K562 (cell line): ENCODE data around the gene GALNT18. TPM values are rescaled to one million over a fixed set of nuclear protein-coding genes. Genes with fewer than 3 reads are reported as not detected.

Experiments used
- ATAC-seq: fragments of 200-7000 bp; cut with Tn5 transposase; 3 replicates; pipeline ENCODE4 v1.9.1; 2020; ENCODE audit warnings: moderate library complexity
- BruUV-seq: library from RNA; stranded (reverse); fragments of 400-500 nt; replicated peaks from 2 replicates; lab custom pipeline; 2021; lab: Mats Ljungman, UMichigan
- CTCF ChIA-PET: fragments of 300-600 bp; formaldehyde crosslinking; extraction: SDS; loops from one replicate; lab custom pipeline; 2021; ENCODE audit warnings: low intra/inter-chr PET ratio; lab: Yijun Ruan, JAX
- POLR2A ChIA-PET: fragments of 300-600, 350-650 bp; sonication (Branson Sonifier 250); formaldehyde crosslinking; extraction: SDS; loops from one replicate; lab custom pipeline; 2021; ENCODE audit warnings: antibody characterized with exemption, inconsistent platforms; lab: Yijun Ruan, JAX
- DNase-seq, 4 experiments: peaks; one replicate each; pipeline versions ENCODE4 v3.0.0 to v3.0.0-alpha.2; 2011 to 2018; ENCODE audit warnings: low spot score in 3 of 4, mixed read lengths in 3 of 4; ENCODE audit errors: extremely low read depth in 1 of 4
- FAIRE-seq: peaks from 2 replicates; lab custom pipeline; 2011; peaks lifted over from hg19 to GRCh38; lab: Jason Lieb, UNC
- H2AFZ ChIP-seq: 2 replicates; pipeline ENCODE4 v1.6.0; 2011; ENCODE audit warnings: low read depth, low read length, control low read depth, inconsistent platforms
- H3K27ac ChIP-seq: fragments of 200-600 bp; 3 replicates; pipeline ENCODE4 v1.8.0; 2011; ENCODE audit warnings: low read depth, mild to moderate bottlenecking, control low read depth, inconsistent platforms, low read length, moderate library complexity, mixed read lengths; ENCODE audit errors: extremely low read depth
- H3K27me3 ChIP-seq, 2 experiments: fragments of 300-600 bp in 1 of 2; 2 replicates in 1 of 2; 3 replicates in 1 of 2; pipeline versions ENCODE4 v1.6.0 to v1.8.0; 2011; ENCODE audit warnings: inconsistent platforms in 2 of 2, low read length in 2 of 2, mild to moderate bottlenecking in 1 of 2, mixed read lengths in 1 of 2, moderate library complexity in 1 of 2; ENCODE audit not compliant: control insufficient read depth in 2 of 2, insufficient read depth in 2 of 2
- H3K36me3 ChIP-seq: fragments of 300-600 bp; 3 replicates; pipeline ENCODE4 v1.8.0; 2011; ENCODE audit warnings: mild to moderate bottlenecking, low read length, inconsistent platforms; ENCODE audit not compliant: control insufficient read depth, insufficient read depth
- H3K4me1 ChIP-seq, 2 experiments: fragments of 200-600 bp in 1 of 2; replicated peaks in 1 of 2; 2 replicates in 1 of 2; 3 replicates in 1 of 2; pipeline versions ENCODE4 v1.5.1 to v1.8.0; 2011; ENCODE audit warnings: inconsistent platforms in 2 of 2, low read length in 2 of 2, mild to moderate bottlenecking in 1 of 2, mixed read lengths in 1 of 2, moderate library complexity in 1 of 2; ENCODE audit not compliant: control insufficient read depth in 2 of 2, insufficient read depth in 2 of 2
- H3K4me2 ChIP-seq: 2 replicates; pipeline ENCODE4 v1.6.1; 2011; ENCODE audit warnings: low read length, control low read depth, inconsistent platforms, mixed read lengths; ENCODE audit not compliant: insufficient read depth
- H3K4me3 ChIP-seq: fragments of 200-600 bp; sonication (generic), shearing (Covaris generic); 2 replicates; pipeline ENCODE4 v1.5.1; 2016; ENCODE audit warnings: control low read depth, inconsistent platforms
- H3K79me2 ChIP-seq: fragments of 200-600 bp; 3 replicates; pipeline ENCODE4 v1.8.0; 2011; ENCODE audit warnings: low read length, inconsistent platforms; ENCODE audit not compliant: control insufficient read depth, insufficient read depth
- H3K9ac ChIP-seq, 2 experiments: 2 replicates each; pipeline versions ENCODE4 v1.6.0 to v1.6.1; 2011; ENCODE audit warnings: low read depth in 2 of 2, low read length in 2 of 2, control low read depth in 1 of 2, inconsistent platforms in 1 of 2, mild to moderate bottlenecking in 1 of 2, mixed read lengths in 1 of 2; ENCODE audit not compliant: insufficient read depth in 1 of 2
- H3K9me1 ChIP-seq: one replicate; pipeline ENCODE4 v1.6.0; 2011; ENCODE audit warnings: inconsistent platforms, mild to moderate bottlenecking, low read length, moderate library complexity; ENCODE audit not compliant: control insufficient read depth, insufficient read depth
- H3K9me3 ChIP-seq: replicated peaks from 2 replicates; pipeline ENCODE4 v1.5.1; 2011; ENCODE audit warnings: low read depth, low read length, inconsistent platforms; ENCODE audit not compliant: control insufficient read depth, insufficient read depth
- H4K20me1 ChIP-seq: replicated peaks from 2 replicates; pipeline ENCODE4 v1.6.1; 2011; ENCODE audit warnings: low read length, inconsistent platforms, mixed read lengths; ENCODE audit not compliant: control insufficient read depth, insufficient read depth
- E2F1 ChIP-seq: sonication (generic); formaldehyde crosslinking; IDR thresholded peaks from 2 replicates; pipeline ENCODE4 v1.8.1; 2023; ENCODE audit warnings: mild to moderate bottlenecking, missing genetic modification reagents, moderate library complexity
- RBBP5 ChIP-seq: fragments of 200-600 bp; sonication (generic); IDR thresholded peaks from 2 replicates; pipeline ENCODE4 v1.6.1; 2012; ENCODE audit warnings: borderline replicate concordance, mild to moderate bottlenecking, low read length, control low read depth, inconsistent platforms; ENCODE audit not compliant: insufficient read depth, poor library complexity, severe bottlenecking
- ZMIZ1 ChIP-seq, 2 experiments: fragments of 150-350 bp in 1 of 2; IDR thresholded peaks; 2 replicates each; pipeline ENCODE4 v1.6.1; 2012 to 2016; ENCODE audit warnings: low read depth in 2 of 2, low read length in 2 of 2, mild to moderate bottlenecking in 1 of 2, moderate library complexity in 1 of 2
- ZNF324 ChIP-seq: fragments of 250-450 bp; sonication (Bioruptor Pico); IDR thresholded peaks from 2 replicates; pipeline ENCODE4 v1.4.0; 2020; ENCODE audit warnings: mild to moderate bottlenecking
- ZNF830 ChIP-seq: fragments of 250-450 bp; sonication (Bioruptor Pico); IDR thresholded peaks from 2 replicates; pipeline ENCODE4 v1.5.0; 2021; ENCODE audit warnings: mild to moderate bottlenecking
- WGBS: fragments of 100-300 bp; shearing (Covaris generic); methylation state at CpG from one replicate; pipeline ENCODE4 v1.1.6; 2016; ENCODE audit warnings: low coverage, mixed read lengths; ENCODE audit not compliant: insufficient coverage; ENCODE audit errors: missing lambda C conversion rate; 5-methylcytosine and 5-hydroxymethylcytosine counted together
- in situ Hi-C: fragments of 300-500 bp; cut with MboI; formaldehyde crosslinking; loops from 4 replicates; pipeline ENCODE4 v1.15.0; 2018; ENCODE audit warnings: inconsistent platforms, mixed read lengths
- intact Hi-C: fragments of 100-400 bp; cut with micrococcal nuclease; formaldehyde crosslinking; loops from 2 replicates; pipeline ENCODE4 v1.14.2; 2022
- polyA plus RNA-seq, 8 experiments: library from polyadenylated mRNA; depleted of rRNA in 4 of 8; stranded (reverse) in 5 of 8; unstranded in 3 of 8; fragments of >200 nt; fragmentation: Nextera tagmentation in 2 of 8; fragmentation: Illumina TruSeq in 1 of 8; extraction: Ambion mirVana in 2 of 8; extraction: Trizol in 1 of 8; gene quantifications; 2 replicates each; pipeline versions ENCODE4 v1.2.1 to v1.2.3, GENCODE V29; 2011 to 2014; ENCODE audit warnings: inconsistent platforms in 1 of 8, missing spikeins in 1 of 8
- total RNA-seq, 7 experiments: library from RNA; depleted of rRNA in 6 of 7; stranded (reverse); fragments of >200 nt in 6 of 7; fragmentation: Illumina TruSeq in 2 of 7; extraction: Trizol in 2 of 7; gene quantifications; 2 replicates each; pipeline versions ENCODE4 v1.2.1 to v1.2.3, GENCODE V29; 2011 to 2021; ENCODE audit warnings: low replicate concordance in 1 of 7

Gene GALNT18
- total and polyA plus RNA-seq, 9 of the 15 experiments (the other 6 are each of a cell fraction or from before 2014, with no cell fraction given), result not detected

GRCh38 chr11:11424688-11425087 is 197.1 kb downstream of the GALNT18 start:
- TF ChIP-seq ZMIZ1 (IDR thresholded peaks at IDR 0.05; ENCODE audit: low read depth in 2 of 2, low read length in 2 of 2), result no peak
- TF ChIP-seq ZNF830 (CRISPR knock-in tag), result no peak
- no peak for TF ChIP-seq RBBP5
- no peak for TF ChIP-seq ZNF324 (CRISPR knock-in tag)
- TF ChIP-seq E2F1 (CRISPR knock-in tag), result no peak

More at GRCh38 chr11:11424688-11425087, 197.1 kb downstream of the GALNT18 start:
- BruUV-seq, result no TSS peak
- CTCF ChIA-PET, result no interaction called here
- H3K4me1 ChIP-seq, result no peaks in the 10 kb centered on the region; a peak in 1 of 5 replicates
- POLR2A ChIA-PET, result no interaction called here
- FAIRE-seq (no peak), ATAC-seq (no peak), DNase-seq (no peak)
- H4K20me1 ChIP-seq, result no peaks in the 10 kb centered on the region; the same call in 1 of the 2 replicates
- H3K4me3 ChIP-seq, result no peak overlapping the region
- no peaks in the 10 kb centered on the region; the same call in 2 of the 3 replicates for H3K36me3 ChIP-seq
- H3K79me2 ChIP-seq, result no peaks in the 10 kb centered on the region
- intact Hi-C loops, result no loop called here
- no peak overlapping the region for H3K4me2 ChIP-seq
- in situ Hi-C loops, result no loop called here
- H2AFZ ChIP-seq, result no peak overlapping the region
- 0% methylated on average over 7 of the region's 7 CpGs for WGBS
- H3K9me3 ChIP-seq, result no peaks in the 10 kb centered on the region
- H3K9ac ChIP-seq, result no peak overlapping the region
- no peak overlapping the region for H3K27ac ChIP-seq
- no peaks in the 10 kb centered on the region for H3K9me1 ChIP-seq
- peaks cover 3 to 28% of the 10 kb centered on the region in 2 experiments; a peak in 3 of 5 replicates for H3K27me3 ChIP-seq
